ENCODE measurements around the gene DMRTC1. TPM values are rescaled to one million over a fixed set of nuclear protein-coding genes. Genes with fewer than 3 reads are reported as not detected.
"Not testable (repeated sequence)": the region's sequence is repeated elsewhere in the genome, so short reads cannot be mapped to it uniquely, and the experiment has no call there.

Gene DMRTC1
- not detected for total RNA-seq

DNA sequence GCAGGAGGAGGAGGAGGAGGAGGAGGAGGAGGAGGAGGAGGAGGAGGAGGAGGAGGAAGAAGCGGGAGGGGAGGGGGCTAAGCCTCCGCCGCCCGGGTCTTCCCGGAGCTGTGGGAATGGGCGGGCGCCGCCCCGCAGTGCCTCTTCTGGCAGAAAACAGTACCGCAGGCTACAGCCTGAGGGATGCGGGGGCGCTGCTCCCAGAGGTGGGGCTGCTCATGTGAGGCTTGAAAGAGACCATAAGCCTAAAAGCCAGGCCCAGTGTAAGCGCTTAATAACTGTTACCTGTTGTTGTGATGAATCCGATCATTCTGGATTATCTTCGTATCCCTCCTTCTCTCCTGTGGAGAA is at the start of gene DMRTC1:
Gene DMRTC1 (minus strand): TSS at position 19 of the 351 bp plus-strand sequence. CDS start 68,143 bp downstream, outside the sequence.
- DNase-seq (ENCODE audit: low spot score), result not testable (repeated sequence)

DNA sequence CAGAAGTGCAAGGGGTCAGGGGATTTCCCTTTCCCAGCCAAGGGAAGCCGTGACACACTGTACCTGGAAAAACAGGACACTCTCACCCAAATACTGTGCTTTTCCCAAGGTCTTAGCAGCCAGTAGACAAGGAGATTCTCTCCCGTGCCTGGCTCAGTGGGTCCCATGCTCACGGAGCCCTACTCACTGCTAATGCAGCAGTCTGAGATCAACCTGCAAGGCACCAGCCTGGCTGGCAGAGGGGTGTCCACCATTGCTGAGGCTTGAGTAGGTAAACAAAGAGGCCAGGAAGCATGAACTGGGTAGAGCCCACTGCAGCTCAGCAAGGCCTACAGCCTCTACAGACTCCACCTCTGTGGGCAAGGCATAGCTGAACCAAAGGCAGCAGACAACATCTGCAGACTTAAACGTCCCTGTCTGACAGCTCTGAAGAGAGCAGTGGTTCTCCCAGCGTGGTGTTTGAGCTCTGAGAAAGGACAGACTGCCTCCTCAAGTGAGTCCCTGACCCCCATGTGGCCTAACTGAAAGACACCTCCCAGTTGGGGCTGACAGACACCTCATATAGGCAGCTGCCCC is 37.3 kb upstream of the DMRTC1 start:
- not testable (repeated sequence) for DNase-seq (ENCODE audit: low spot score)

DNA sequence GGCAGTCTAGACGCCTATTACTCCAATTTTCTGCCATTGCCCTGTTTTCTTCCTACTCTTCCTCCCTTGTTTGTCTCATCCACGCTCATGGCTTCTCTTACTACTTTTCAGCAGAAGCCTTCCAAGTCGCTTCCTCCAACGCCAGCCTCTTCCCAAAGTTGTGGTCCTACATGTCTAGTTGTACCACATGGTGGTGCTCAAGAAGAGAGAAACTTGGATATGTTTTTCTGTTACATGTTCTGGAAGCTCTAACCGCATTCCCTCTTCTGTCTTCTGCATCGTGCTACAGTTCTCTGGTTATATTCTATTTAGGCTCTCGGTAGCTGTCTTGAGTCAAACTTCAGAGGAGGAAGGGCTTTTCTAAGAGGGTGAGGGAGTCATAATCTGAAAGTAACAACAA is 31.2 kb upstream of the DMRTC1 start:
- not testable (repeated sequence) for DNase-seq (ENCODE audit: low spot score)

- DNase-seq (ENCODE audit: low spot score), result not testable (repeated sequence)
These were observed 28.2 kb upstream of the DMRTC1 start for GRCh38 chrX:72971859-72972258.

GRCh38 chrX:72959971-72960370 is 16.3 kb upstream of the DMRTC1 start:
- not testable (repeated sequence) for DNase-seq (ENCODE audit: low spot score)

DNA sequence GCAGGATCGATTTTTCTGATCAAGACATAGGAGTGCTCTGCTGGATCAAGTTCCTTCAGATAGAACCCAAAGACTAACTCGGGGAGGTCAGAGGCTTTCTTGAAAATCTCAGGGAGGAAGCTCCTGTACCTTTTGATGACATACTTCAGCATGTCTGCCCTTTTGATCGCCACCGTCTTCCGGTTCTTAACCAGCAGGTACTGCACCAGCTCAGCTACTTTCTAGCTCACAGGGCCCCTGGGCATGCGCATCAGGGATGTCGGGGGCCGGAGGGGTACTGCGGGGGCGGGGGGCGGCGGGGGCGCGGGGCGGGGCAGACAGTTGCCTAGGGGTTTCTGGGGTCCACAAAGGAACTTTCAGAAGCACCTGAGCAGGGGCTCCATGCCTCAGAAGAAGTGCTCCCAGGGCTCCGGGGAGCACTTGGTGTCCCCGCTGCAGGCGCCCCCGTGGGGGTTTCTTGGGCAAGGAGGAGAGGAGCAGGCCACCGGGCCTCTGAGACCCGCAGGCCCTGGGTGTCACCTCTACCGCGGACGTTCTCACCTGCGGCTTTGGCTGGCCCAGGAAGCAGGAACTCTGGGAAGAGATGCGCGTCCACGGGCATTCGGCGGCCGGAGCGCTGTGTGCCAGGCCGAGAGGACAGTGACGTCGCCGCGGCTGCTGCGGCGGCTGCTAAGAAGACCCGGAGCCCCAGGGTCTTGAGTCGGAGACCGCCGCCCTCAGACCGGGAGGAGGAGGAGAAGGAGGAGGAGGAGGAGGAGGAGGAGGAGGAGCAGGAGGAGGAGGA is 410 bp downstream of the DMRTC1 start:
- not testable (repeated sequence) for DNase-seq (ENCODE audit: low spot score)

- not testable (repeated sequence) for DNase-seq (ENCODE audit: low spot score)
These were observed 1.4 kb downstream of the DMRTC1 start for GRCh38 chrX:72942272-72942671.

DNA sequence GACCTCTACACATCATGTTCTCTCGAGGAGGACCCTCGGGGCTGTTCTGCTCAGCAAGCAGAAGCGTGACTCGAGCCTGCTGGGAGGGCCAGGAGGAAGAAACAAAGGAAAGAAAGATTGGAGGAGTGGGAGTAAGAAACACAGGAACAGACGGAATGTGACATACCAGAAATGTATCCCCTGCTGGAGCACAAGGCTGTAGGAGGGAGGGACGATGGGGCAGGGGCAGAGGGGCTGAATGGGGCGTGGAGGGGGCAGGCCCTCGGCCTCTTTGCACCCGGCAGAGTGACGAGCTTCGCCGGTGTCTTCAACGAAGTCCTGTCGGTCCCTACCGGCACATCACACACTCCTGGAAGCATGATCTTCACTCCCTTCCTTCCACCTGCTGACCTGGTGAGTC is 5.7 kb downstream of the DMRTC1 start, which contains the start of gene FAM236A:
Gene FAM236A (plus strand): TSS at position 301 of the 400 bp plus-strand sequence. CDS start 57 bp downstream, at position 358.
- not testable (repeated sequence) for DNase-seq (ENCODE audit: low spot score)

DNA sequence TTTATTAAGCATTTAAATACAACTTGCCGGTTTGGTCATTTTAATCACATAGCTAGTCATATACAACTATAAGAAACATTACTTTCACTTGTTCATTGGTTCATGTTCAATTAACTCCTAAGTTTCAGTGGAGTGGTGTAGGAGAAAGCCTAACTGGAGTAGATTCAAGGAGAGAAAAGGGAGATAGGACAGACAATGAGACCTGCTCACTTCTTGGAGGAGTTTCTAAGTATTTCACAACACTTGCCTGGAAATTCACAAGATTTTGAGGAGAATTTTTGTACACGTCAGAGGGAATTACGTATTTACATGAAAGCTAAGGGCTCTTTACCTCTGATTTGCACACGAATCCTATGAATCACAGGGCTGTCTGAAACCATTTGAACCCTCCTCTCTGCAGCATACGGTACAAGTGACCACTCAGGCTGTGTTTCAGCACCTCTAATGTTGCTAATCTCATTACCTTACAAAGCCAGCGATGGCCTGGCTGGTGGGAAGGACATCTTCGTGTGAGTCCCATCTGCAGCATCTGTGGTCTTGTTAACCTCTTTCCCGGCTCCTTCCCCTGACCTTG is 6.7 kb downstream of the DMRTC1 start:
- not testable (repeated sequence) for DNase-seq (ENCODE audit: low spot score)

DNA sequence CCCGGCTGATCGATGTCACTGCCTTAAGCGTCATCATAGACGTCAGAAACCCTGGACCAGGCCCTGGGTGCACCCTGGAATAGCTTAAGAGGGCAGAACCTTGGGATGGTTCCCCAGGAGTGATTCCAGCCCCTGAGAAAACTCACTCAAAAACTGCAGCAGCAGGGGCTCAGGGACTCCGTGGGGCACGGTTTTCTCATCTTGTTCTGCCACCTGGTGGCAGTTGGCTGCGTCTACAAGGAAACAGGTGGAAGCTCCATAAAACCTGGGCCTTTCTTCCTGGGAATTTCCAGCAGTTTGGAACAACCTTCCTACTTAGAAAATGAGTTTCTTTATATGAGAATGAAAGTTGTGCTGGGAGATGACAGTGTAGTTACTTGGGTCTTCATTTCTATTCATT is 7.2 kb downstream of the DMRTC1 start:
- not testable (repeated sequence) for DNase-seq (ENCODE audit: low spot score)

GRCh38 chrX:72932283-72932682 is 11.4 kb downstream of the DMRTC1 start:
- not testable (repeated sequence) for DNase-seq (ENCODE audit: low spot score)

- not testable (repeated sequence) for DNase-seq (ENCODE audit: low spot score)
These were observed 27.5 kb downstream of the DMRTC1 start for GRCh38 chrX:72916096-72916495.

DNA sequence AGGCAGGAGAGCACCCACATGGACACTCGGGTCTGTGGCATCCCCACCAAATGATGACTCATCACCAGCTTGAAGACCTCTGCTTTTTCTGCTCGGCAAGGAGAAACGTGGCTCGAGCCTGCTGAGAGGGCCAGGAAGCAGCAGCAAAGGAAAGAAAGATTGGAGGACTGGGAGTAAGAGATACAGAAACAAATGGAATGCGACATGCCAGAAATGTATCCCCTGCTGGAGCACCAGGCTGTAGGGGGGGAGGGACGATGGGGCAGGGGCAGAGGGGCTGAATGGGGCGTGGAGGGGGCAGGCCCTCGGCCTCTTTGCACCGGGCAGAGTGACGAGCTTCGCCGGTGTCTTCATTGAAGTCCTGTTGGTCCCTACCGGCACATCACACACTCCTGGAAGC is 31.3 kb downstream of the DMRTC1 start, which contains the start of gene FAM236C:
Gene FAM236C (plus strand): TSS at position 301 of the 400 bp plus-strand sequence. CDS start 100 bp downstream, outside the sequence.
- not testable (repeated sequence) for DNase-seq (ENCODE audit: low spot score)

- not testable (repeated sequence) for DNase-seq (ENCODE audit: low spot score)
These were observed 53.9 kb downstream of the DMRTC1 start for GRCh38 chrX:72889740-72890139.

- DNase-seq (ENCODE audit: low spot score), result not testable (repeated sequence)
These were observed 60.7 kb downstream of the DMRTC1 start for GRCh38 chrX:72882898-72883297.

- not testable (repeated sequence) for DNase-seq (ENCODE audit: low spot score)
These were observed 106.1 kb downstream of the DMRTC1 start for GRCh38 chrX:72837532-72837931.

DNA sequence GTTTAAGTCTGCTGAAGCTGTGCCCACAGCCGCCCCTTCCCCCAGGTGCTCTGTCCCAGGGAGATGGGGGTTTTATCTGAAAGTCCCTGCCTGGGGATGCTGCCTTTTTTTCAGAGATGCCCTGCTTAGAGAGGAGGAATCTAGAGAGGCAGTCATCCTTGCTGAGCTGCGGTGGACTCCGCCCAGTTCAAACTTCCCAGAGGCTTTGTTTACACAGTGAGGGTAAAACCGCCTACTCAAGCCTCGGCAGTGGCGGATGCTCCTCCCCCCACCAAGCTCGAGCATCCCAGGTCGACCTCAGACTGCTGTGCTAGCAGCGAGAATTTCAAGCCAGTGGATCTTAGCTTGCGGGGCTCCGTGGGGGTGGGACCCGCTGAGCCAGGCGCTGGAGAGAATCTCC is 112.9 kb downstream of the DMRTC1 start:
- DNase-seq (ENCODE audit: low spot score), result not testable (repeated sequence)

Other genes starting within 250 kb of the DMRTC1 start
- gene PHKA1, start 229.5 kb downstream of the DMRTC1 start, total RNA-seq, result 9.6 TPM
- not detected for gene DMRTC1B, start 166.9 kb downstream of the DMRTC1 start, total RNA-seq
- not detected for gene FAM236B, start 161.2 kb downstream of the DMRTC1 start, total RNA-seq
- gene FAM236D, start 135.6 kb downstream of the DMRTC1 start, total RNA-seq, result not detected
- not detected for gene FAM236C, start 31.2 kb downstream of the DMRTC1 start, total RNA-seq
- not detected for gene FAM236A, start 5.6 kb downstream of the DMRTC1 start, total RNA-seq
- not detected for gene PABPC1L2B, start 59.1 kb upstream of the DMRTC1 start, total RNA-seq
- gene PABPC1L2A, start 135.7 kb upstream of the DMRTC1 start, total RNA-seq, result not detected